Measurements from ENCODE around the gene WAC. TPM values are rescaled to one million over a fixed set of nuclear protein-coding genes. Genes with fewer than 3 reads are reported as not detected.

Gene WAC
- total and polyA plus RNA-seq, 2 of the 13 experiments (the other 11 are each of a cell fraction or from before 2014, with no cell fraction given): 69.1 to 96.2 TPM

DNA sequence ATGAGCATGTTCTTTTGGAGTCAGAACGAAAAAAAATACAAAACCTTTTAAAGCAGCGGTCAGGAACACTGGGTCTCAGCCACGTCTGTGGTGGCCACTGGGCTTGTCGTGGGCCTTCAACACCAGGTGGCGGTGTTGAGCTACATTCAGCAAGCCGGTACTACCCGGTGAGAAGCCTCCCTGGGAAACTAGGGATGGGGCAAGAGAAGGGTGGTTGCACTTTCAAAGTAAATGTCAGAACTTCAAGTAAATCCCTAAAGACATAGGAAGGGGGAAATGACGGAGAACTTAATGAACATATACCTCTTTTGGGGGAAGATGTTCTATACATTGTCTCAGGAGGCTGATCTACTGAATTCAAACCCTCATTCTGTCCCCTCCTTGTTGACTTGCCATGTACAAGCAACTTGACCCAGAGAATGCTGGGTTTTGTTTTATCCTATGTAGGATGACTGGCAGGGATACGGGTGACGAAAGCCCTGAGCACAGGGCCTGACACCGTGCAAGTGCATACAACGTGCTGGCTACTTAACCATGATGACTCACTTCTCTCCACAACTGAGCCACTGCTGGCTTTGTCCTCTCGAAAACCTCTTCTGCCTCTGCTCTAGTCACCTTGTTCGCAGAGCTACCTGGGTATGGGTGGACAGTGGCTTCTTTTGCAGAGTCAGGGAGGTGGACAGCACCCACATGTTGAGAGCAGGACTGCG is 95.4 kb downstream of the WAC start (continued):
- TF ChIP-seq, protein P1, sequence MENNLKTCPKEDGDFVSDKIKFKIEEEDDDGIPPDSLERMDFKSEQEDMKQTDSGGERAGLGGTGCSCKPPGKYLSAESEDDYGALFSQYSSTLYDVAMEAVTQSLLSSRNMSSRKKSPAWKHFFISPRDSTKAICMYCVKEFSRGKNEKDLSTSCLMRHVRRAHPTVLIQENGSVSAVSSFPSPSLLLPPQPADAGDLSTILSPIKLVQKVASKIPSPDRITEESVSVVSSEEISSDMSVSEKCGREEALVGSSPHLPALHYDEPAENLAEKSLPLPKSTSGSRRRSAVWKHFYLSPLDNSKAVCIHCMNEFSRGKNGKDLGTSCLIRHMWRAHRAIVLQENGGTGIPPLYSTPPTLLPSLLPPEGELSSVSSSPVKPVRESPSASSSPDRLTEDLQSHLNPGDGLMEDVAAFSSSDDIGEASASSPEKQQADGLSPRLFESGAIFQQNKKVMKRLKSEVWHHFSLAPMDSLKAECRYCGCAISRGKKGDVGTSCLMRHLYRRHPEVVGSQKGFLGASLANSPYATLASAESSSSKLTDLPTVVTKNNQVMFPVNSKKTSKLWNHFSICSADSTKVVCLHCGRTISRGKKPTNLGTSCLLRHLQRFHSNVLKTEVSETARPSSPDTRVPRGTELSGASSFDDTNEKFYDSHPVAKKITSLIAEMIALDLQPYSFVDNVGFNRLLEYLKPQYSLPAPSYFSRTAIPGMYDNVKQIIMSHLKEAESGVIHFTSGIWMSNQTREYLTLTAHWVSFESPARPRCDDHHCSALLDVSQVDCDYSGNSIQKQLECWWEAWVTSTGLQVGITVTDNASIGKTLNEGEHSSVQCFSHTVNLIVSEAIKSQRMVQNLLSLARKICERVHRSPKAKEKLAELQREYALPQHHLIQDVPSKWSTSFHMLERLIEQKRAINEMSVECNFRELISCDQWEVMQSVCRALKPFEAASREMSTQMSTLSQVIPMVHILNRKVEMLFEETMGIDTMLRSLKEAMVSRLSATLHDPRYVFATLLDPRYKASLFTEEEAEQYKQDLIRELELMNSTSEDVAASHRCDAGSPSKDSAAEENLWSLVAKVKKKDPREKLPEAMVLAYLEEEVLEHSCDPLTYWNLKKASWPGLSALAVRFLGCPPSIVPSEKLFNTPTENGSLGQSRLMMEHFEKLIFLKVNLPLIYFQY (CRISPR knock-in tag; IDR thresholded peaks at IDR 0.05; ENCODE audit: borderline replicate concordance): no peak
- TF ChIP-seq NFATC3 (CRISPR knock-in tag; IDR thresholded peaks at IDR 0.05) (no peak), ATAD3A (CRISPR knock-in tag; IDR thresholded peaks at IDR 0.05) (no peak), CHD4 (IDR thresholded peaks at IDR 0.05; ENCODE audit: borderline replicate concordance, low read length) (no peak), FOXO1 (CRISPR knock-in tag; IDR thresholded peaks at IDR 0.05) (no peak), PAX8 (CRISPR knock-in tag; IDR thresholded peaks at IDR 0.05; ENCODE audit: borderline replicate concordance) (no peak), ZNF510 (CRISPR knock-in tag; IDR thresholded peaks at IDR 0.05; ENCODE audit: low read depth) (no peak), ZNF670 (CRISPR knock-in tag; IDR thresholded peaks at IDR 0.05; ENCODE audit: borderline replicate concordance) (no peak), HMGA1 (CRISPR knock-in tag; conservative IDR thresholded peaks at IDR 0.05) (no peak), ZNF101 (CRISPR knock-in tag; IDR thresholded peaks at IDR 0.05; ENCODE audit: borderline replicate concordance, low read depth) (no peak), JUN (CRISPR knock-in tag; IDR thresholded peaks at IDR 0.05) (no peak)
- TF ChIP-seq, protein P2, sequence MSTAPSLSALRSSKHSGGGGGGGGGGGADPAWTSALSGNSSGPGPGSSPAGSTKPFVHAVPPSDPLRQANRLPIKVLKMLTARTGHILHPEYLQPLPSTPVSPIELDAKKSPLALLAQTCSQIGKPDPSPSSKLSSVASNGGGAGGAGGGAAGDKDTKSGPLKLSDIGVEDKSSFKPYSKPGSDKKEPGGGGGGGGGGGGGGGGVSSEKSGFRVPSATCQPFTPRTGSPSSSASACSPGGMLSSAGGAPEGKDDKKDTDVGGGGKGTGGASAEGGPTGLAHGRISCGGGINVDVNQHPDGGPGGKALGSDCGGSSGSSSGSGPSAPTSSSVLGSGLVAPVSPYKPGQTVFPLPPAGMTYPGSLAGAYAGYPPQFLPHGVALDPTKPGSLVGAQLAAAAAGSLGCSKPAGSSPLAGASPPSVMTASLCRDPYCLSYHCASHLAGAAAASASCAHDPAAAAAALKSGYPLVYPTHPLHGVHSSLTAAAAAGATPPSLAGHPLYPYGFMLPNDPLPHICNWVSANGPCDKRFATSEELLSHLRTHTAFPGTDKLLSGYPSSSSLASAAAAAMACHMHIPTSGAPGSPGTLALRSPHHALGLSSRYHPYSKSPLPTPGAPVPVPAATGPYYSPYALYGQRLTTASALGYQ (CRISPR knock-in tag; IDR thresholded peaks at IDR 0.05): no peak
- TF ChIP-seq, protein P3, sequence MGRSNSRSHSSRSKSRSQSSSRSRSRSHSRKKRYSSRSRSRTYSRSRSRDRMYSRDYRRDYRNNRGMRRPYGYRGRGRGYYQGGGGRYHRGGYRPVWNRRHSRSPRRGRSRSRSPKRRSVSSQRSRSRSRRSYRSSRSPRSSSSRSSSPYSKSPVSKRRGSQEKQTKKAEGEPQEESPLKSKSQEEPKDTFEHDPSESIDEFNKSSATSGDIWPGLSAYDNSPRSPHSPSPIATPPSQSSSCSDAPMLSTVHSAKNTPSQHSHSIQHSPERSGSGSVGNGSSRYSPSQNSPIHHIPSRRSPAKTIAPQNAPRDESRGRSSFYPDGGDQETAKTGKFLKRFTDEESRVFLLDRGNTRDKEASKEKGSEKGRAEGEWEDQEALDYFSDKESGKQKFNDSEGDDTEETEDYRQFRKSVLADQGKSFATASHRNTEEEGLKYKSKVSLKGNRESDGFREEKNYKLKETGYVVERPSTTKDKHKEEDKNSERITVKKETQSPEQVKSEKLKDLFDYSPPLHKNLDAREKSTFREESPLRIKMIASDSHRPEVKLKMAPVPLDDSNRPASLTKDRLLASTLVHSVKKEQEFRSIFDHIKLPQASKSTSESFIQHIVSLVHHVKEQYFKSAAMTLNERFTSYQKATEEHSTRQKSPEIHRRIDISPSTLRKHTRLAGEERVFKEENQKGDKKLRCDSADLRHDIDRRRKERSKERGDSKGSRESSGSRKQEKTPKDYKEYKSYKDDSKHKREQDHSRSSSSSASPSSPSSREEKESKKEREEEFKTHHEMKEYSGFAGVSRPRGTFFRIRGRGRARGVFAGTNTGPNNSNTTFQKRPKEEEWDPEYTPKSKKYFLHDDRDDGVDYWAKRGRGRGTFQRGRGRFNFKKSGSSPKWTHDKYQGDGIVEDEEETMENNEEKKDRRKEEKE (IDR thresholded peaks at IDR 0.05): no peak
- TF ChIP-seq, protein P4, sequence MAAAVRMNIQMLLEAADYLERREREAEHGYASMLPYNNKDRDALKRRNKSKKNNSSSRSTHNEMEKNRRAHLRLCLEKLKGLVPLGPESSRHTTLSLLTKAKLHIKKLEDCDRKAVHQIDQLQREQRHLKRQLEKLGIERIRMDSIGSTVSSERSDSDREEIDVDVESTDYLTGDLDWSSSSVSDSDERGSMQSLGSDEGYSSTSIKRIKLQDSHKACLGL (CRISPR knock-in tag; IDR thresholded peaks at IDR 0.05): no peak
- TF ChIP-seq, protein P5, sequence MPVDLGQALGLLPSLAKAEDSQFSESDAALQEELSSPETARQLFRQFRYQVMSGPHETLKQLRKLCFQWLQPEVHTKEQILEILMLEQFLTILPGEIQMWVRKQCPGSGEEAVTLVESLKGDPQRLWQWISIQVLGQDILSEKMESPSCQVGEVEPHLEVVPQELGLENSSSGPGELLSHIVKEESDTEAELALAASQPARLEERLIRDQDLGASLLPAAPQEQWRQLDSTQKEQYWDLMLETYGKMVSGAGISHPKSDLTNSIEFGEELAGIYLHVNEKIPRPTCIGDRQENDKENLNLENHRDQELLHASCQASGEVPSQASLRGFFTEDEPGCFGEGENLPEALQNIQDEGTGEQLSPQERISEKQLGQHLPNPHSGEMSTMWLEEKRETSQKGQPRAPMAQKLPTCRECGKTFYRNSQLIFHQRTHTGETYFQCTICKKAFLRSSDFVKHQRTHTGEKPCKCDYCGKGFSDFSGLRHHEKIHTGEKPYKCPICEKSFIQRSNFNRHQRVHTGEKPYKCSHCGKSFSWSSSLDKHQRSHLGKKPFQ (CRISPR knock-in tag; IDR thresholded peaks at IDR 0.05; ENCODE audit: insufficient replicate concordance): no peak
- TF ChIP-seq, protein P6, sequence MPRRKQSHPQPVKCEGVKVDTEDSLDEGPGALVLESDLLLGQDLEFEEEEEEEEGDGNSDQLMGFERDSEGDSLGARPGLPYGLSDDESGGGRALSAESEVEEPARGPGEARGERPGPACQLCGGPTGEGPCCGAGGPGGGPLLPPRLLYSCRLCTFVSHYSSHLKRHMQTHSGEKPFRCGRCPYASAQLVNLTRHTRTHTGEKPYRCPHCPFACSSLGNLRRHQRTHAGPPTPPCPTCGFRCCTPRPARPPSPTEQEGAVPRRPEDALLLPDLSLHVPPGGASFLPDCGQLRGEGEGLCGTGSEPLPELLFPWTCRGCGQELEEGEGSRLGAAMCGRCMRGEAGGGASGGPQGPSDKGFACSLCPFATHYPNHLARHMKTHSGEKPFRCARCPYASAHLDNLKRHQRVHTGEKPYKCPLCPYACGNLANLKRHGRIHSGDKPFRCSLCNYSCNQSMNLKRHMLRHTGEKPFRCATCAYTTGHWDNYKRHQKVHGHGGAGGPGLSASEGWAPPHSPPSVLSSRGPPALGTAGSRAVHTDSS (CRISPR knock-in tag; conservative IDR thresholded peaks at IDR 0.05): no peak
